Measurements from ENCODE around the gene TRAF3IP3.

TRAF3IP3 gene

GRCh38 chr1:209820986-209821385, 65.1 kb downstream of the TRAF3IP3 start:
- no peak for TF ChIP-seq CTCF (IDR thresholded peaks at IDR 0.05; ENCODE audit: control extremely low read depth, extremely low read depth, low read depth, missing control alignments)
- POLR2A ChIA-PET = no interaction called here
- DNase-seq (ENCODE audit: extremely low spot score) = no peak
- CTCF ChIA-PET = interaction anchor here (1.5 to 8.2 kb wide), 3 partner anchors 11 to 72 kb away, joined by 4 to 190 read pairs (median 23); partner anchors contain the start of gene IRF6

- POLR2A ChIA-PET = no interaction called here
- TF ChIP-seq CTCF (IDR thresholded peaks at IDR 0.05; ENCODE audit: control extremely low read depth, extremely low read depth, low read depth, missing control alignments) = no peak
- CTCF ChIA-PET = interaction anchor here (0.5 to 8.2 kb wide), 37 partner anchors 11 to 547 kb away, joined by 3 to 190 read pairs (median 6); partner anchors contain the start of genes C1orf74, IRF6 and TRAF3IP3
These were observed 66.9 kb downstream of the TRAF3IP3 start for GRCh38 chr1:209822706-209823105.

GRCh38 chr1:209823143-209824041, 67.5 kb downstream of the TRAF3IP3 start:
- ChIA-PET POLR2A (no interaction called here), CTCF (interaction anchor here (0.5 to 8.2 kb wide), 45 partner anchors 10 to 615 kb away, joined by 3 to 190 read pairs (median 5); partner anchors contain the start of genes C1orf74, IRF6 and TRAF3IP3)
- peak; percentile 65 for TF ChIP-seq CTCF (IDR thresholded peaks at IDR 0.05; ENCODE audit: control extremely low read depth, extremely low read depth, low read depth, missing control alignments)
- peak; percentile 41 for DNase-seq (ENCODE audit: extremely low spot score)

More at GRCh38 chr1:209822706-209823105, 66.9 kb downstream of the TRAF3IP3 start:
- DNase-seq (ENCODE audit: extremely low spot score) = no peak

GRCh38 chr1:209825591-209826434, 70.0 kb downstream of the TRAF3IP3 start:
- POLR2A ChIA-PET = no interaction called here
- TF ChIP-seq CTCF (IDR thresholded peaks at IDR 0.05; ENCODE audit: control extremely low read depth, extremely low read depth, low read depth, missing control alignments) = no peak
- CTCF ChIA-PET = interaction anchor here (0.6 to 8.2 kb wide), 9 partner anchors 8 to 256 kb away, joined by 3 to 190 read pairs (median 5); partner anchors contain the start of gene IRF6
- DNase-seq (ENCODE audit: extremely low spot score) = no peak

- peak; percentile 89 for DNase-seq (ENCODE audit: extremely low spot score)
- peak; percentile 63 for TF ChIP-seq CTCF (IDR thresholded peaks at IDR 0.05; ENCODE audit: control extremely low read depth, extremely low read depth, low read depth, missing control alignments)
- CTCF ChIA-PET = interaction anchor here (0.5 to 8.2 kb wide), 20 partner anchors 10 to 513 kb away, joined by 3 to 190 read pairs (median 4); partner anchors contain the start of genes C1orf74 and IRF6
- POLR2A ChIA-PET = no interaction called here
These were observed 71.8 kb downstream of the TRAF3IP3 start, which contains the start of gene UTP25 for GRCh38 chr1:209827384-209828262. TSS of gene UTP25 (plus strand) at chr1:209827972. CDS start at chr1:209828064, 92 bp downstream.

Data from GM10248 (cell line).